Stimulated activated CD8-positive, alpha-beta memory T cell treated with anti-CD3 and anti-CD28 coated beads, Interleukin-7, amount 100 ng/mL, for 24 hours (primary cell): ENCODE results near the gene CYTH1.

Source experiments
- DNase-seq: peaks from one replicate; pipeline ENCODE4 v3.0.0-alpha.2; 2020; ENCODE audit warnings: low read depth

Gene CYTH1, protein sequence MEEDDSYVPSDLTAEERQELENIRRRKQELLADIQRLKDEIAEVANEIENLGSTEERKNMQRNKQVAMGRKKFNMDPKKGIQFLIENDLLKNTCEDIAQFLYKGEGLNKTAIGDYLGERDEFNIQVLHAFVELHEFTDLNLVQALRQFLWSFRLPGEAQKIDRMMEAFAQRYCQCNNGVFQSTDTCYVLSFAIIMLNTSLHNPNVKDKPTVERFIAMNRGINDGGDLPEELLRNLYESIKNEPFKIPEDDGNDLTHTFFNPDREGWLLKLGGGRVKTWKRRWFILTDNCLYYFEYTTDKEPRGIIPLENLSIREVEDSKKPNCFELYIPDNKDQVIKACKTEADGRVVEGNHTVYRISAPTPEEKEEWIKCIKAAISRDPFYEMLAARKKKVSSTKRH

GRCh38 chr17:78781893-78782304, at the start of gene CYTH1:
CYTH1 (minus strand) TSS chr17:78782273; CDS start chr17:78782223, 50 bp downstream.
- DNase-seq = no peak

GRCh38 chr17:78829477-78829876, 47.4 kb upstream of the CYTH1 start:
- DNase-seq = no peak

GRCh38 chr17:78828470-78829185, 46.6 kb upstream of the CYTH1 start:
- no peak for DNase-seq

DNA sequence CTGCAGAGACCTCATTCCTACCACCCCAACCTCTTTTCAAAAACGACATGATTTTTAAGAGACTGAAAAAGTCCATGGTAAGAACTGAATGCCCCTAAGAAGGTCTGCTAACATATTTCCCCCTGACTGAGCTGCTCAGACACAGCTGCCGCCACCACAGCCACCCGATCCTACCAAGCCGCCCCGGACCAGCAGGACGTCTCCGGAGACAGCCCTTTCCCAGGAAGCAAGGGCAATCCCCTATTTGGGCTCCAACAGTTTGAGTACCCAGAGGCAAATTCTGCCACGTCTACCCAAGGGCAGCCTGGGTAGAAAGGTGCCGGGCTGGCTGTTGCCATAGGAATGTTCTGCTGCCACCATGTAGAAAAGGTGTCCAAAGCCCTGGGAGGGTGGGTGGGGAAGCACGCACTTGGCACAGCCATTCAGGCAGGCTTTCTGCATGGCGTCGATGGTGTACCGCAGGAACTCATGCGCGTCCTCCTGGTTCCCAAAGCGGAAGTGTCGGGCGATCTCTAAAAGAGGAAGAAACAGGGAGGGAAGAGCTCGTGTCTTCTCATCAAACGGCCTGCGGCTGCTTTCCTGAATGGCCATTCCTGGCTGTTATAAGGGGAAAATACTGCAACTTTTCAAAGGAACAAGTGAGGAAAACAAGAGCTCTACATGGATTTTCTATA, 44.9 kb upstream of the CYTH1 start:
- DNase-seq = no peak

DNA sequence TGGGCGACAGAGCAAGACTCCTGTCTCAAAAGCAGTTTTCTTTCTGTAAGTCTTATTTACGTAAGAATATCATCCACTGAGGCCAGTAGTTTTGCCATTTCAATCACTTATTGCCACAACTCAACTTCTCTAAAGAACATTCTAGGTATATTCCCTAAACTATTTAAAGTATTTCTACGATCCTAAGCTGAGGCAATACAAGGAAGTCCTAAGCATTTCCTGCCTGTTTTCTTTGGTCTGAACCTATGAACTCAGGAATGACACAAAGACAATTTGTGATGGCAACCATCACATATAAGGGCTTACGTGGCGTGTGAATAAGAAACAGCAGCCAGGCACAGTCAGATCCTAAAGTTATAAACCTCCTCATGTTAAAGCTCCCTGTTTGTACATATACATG, 44.3 kb upstream of the CYTH1 start:
- no peak for DNase-seq

DNA sequence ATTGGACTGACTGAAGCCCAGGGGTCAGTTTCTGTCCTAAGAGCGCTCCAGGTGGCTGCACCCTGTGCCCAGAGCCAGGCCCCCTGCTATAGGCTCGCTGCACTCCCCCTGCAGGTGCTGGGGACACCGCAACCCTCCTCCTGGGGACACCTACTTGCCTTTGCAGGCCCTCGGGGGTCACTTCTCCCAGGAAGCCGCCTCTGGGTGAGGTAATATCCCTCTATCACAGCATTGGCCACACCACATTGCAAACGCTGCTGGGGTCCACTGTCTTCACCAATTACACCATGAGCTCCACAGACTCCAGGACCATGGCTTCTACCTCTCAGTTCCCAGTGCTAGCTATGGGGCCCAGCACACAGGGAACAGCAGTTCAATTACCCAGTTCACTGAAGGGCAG, 43.6 kb upstream of the CYTH1 start:
- no peak for DNase-seq

- no peak for DNase-seq
Observed at GRCh38 chr17:78824240-78824639, 42.2 kb upstream of the CYTH1 start.

- DNase-seq = no peak
Observed at GRCh38 chr17:78823282-78824046, 41.4 kb upstream of the CYTH1 start.

- no peak for DNase-seq
Observed at GRCh38 chr17:78822552-78822951, 40.5 kb upstream of the CYTH1 start.

- DNase-seq = no peak
Observed at GRCh38 chr17:78821961-78822360, 39.9 kb upstream of the CYTH1 start.

DNA sequence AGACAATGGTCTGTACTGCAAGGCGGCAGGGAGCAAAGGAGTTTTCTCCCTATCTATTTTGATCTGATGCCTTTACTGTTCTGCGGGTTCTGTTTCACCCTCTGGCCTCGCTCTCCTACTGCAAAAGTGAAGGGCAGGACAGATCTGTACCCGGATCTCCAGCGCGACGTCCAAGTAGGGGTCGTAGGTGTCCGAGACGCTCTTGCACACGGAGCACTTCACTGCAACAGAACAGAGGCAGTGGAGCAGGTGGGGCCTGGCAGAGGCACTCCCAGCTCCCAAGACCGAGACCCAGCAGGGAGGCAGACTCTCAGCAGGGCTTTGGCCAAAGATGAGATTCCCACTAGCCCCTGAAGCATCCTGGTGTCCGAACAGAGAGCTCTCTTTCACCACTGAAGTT, 38.8 kb upstream of the CYTH1 start:
- no peak for DNase-seq

DNA sequence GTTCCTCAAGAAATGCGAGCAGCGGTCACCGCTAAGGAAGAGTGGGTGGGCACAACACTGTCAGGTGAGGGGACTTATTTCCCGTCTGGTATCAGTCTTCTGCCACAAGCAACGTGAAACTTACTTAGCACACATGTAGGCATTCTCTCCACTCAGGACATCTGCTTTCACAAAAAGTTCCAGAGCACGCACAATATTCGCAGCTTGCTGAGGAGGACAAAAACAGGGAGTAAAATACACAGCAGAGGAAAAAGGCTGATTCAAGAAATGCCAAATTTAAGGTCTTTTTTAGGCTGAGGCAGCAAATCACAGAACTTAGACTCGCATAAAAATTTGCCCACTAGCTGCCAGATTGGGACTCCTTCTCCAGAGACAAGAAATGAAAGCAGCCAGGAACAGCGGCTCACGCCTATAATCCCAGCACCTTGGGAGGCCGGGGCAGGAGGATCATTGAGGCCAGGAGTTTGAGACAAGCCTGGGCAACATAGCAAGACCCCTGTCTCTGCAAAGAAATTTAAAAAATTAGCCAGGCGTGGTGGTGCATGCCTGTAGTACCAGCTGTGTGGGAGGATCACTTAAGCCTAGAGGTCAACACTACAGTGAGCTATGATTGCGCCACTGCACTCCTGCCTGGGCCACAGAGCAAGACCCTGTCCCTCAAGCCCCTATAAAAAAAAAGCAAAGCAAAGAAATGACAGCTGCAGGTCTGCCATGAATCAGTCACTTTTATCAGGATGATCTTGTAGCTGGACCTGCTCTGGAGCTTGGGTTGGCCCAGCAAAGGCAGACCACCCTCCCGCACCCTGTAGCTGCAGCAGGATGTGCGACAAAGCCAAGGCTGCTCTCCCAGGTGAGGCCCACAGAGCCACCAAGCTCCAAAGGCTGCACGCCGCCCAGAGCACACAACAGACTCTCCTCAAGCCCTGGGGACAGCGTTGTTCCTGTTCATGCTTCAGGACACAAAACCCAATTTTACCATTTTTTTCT, 38.0 kb upstream of the CYTH1 start:
- no peak for DNase-seq

GRCh38 chr17:78819402-78819801, 37.3 kb upstream of the CYTH1 start:
- no peak for DNase-seq

DNA sequence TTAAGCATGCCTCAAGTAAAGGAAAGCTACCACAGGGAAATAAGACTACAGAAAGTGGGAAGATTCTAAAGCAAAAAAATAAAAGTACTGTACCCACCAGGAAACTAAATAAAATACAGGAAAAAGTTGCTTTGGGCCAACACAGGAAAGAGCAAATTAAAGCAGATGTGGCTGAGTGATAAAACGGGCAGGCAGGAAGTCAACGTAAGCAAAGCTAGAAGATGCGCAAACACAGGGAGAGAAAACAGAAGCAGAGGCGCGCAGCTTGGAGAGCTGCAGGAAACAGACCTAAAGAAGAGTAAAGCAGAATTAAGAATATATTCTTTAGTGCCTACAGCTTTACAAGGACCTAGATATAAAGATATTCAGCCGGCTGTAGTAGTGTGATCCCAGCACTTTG, 36.9 kb upstream of the CYTH1 start:
- no peak for DNase-seq

DNA sequence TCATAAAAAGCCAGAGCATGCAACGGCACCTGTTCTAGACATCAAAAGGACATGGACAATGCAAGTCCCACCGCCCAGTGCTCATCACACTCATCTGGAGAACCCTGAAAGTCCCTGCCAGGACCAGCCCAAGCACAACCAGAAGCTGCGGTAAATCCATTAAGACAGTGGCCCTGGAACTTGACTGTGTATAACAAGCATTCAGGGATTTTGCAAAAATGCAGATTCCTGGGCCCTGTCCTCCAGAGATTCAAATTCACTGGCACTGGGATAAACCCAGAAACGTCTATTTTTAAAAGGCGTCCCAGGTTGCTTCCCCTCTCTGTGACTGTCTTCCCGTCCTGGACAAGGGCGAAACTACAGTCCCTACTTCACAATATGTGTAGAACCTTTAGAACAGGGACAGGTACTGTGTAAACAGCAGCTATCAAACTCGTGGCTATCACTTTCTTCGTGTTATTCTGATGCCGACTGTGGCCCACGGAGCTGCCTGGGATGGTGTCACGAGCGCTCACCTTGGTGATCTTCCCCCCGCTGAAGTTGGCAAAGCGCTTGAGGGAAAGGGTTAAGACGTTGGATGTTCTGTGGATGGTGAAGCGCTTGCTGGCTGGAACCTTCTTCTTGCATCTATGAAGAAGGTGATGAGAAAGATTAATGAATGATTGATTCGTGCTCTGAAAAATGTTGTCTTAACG, 36.2 kb upstream of the CYTH1 start:
- DNase-seq = no peak

DNA sequence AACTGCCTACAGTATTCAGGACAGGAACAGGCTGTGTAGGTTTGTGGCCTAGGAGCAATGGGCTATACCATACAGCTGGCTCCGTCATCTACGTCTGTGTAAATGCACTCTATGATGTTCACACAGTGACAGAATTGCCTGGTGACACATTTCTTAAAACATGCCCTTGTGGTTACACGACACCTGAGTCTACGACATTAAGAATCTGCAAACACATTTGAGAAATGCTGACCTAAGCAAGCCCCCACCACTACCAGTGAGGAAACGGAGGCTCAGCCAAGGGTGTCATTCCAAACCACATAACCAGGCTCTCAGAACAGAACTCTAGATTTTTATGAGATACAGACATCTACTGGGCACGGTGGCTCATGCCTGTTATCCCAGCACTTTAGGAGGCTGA, 35.0 kb upstream of the CYTH1 start:
- no peak for DNase-seq

DNA sequence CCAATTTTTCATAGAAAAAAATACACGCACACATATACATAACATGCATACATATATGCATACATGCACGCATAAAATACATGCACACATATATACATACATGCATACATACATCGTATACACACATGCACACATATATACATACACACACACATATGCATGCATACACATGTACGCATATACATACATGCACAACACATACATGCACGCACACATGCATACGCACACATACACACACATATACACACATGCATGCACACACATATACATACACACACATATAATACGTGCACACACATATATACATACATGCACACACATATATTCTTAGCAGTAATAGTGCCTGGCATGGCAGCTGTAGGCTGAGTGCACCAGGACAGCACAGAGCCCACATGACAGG, 33.6 kb upstream of the CYTH1 start:
- no peak for DNase-seq

- no peak for DNase-seq
Observed at GRCh38 chr17:78812855-78813254, 30.8 kb upstream of the CYTH1 start.

DNA sequence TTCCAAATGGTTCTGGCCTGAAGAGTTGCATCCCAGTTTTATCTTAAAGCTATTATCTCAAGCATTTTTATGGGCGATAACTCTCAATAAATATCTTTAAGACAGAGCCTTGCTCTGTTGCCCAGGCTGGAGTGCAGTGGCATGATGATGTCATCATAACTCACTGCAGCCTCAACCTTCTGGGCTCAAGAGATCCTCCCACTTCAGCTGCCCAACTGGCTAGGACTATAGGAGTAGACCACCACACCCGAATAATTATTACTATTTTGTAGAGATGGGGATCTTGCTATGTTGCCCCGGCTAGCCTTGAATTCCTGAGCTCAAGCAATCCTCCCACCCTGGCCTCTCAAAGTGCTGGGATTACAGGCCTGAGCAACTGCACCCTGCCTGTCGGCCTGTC, 26.1 kb upstream of the CYTH1 start:
- no peak for DNase-seq

GRCh38 chr17:78806451-78806850, 24.4 kb upstream of the CYTH1 start:
- DNase-seq = no peak
